ENCODE results near the gene MRFAP1L1. TPM values are rescaled to one million over a fixed set of nuclear protein-coding genes. Genes with fewer than 3 reads are reported as not detected.
"Not testable (repeated sequence)": the region's sequence is repeated elsewhere in the genome, so short reads cannot be mapped to it uniquely, and the experiment has no call there.

The MRFAP1L1 gene
- total RNA-seq (10 to 100 TPM; 12.4 to 26.6 (median 20.4) TPM), polyA plus RNA-seq (10 to 100 TPM; 23.5 to 39.8 TPM)

DNA sequence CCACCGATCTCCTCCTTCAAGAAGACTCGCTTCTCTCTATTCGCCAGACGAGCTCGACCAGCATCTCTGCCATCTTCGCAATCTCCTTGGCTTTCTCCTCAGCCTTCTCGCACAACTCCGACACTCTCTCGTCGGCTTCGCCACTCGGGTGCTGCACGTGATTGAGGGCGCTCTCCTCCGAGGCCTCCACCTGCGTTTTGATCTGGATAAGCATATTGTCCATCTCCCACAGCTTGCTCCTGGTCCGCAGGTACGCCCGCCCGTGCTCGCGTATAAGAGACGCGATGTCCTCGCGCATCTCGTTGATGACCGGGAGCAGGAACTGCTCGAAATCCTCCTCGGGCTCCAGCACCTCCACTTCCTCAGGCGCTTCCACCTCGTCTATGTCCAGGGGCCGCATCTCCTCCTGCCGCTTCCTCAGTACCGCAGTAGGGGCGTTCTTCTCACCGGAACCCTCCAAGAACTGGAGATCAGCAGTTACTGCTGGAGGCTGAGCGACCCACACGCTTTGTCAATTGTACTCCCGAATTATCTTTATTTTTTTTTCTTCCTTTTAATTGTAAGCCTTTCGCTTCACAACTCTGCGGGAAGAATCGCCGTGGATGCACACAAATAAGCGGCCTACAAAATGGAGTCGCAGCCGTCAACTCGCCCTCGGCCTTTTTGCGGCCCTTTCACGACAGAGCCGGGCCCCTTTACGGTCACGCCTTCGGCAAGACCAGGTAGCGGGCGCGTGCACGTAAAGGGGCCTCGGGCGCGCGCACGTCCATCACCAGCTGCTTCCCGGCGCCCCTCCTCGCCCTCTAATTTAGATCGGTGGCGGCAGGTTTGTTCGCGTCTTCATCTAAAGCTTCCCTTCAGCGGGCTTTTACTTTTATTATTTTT, at the start of gene MRFAP1L1:
TSS of gene MRFAP1L1 (minus strand) at position 636 of the 885 bp plus-strand sequence. CDS start at position 400, 236 bp downstream.
- TF ChIP-seq, protein P1, sequence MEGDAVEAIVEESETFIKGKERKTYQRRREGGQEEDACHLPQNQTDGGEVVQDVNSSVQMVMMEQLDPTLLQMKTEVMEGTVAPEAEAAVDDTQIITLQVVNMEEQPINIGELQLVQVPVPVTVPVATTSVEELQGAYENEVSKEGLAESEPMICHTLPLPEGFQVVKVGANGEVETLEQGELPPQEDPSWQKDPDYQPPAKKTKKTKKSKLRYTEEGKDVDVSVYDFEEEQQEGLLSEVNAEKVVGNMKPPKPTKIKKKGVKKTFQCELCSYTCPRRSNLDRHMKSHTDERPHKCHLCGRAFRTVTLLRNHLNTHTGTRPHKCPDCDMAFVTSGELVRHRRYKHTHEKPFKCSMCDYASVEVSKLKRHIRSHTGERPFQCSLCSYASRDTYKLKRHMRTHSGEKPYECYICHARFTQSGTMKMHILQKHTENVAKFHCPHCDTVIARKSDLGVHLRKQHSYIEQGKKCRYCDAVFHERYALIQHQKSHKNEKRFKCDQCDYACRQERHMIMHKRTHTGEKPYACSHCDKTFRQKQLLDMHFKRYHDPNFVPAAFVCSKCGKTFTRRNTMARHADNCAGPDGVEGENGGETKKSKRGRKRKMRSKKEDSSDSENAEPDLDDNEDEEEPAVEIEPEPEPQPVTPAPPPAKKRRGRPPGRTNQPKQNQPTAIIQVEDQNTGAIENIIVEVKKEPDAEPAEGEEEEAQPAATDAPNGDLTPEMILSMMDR (IDR thresholded peaks at IDR 0.05): no peak
- peak within 1 kb of the TSS; percentile 43 to 80 (median 70) for H3K27ac ChIP-seq

DNA sequence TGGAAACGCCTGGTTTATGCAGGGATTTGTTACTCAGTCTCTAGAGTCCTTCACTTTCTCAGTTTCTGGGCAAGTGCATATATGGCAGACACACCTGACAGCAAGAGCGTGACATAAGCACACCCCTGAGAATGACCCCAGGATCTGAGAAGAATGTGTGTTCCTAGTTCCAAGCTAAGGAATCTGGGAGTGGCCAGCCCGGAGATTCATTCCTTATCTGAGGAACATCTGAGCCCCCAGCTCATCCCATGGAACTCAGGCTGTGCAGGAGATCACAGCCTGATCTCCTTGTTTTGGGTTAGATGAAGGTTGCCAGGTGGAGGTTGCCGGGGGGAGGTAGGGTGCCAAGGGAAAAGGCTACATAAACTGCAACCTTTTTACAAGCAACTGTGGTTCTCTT, 49.1 kb upstream of the MRFAP1L1 start:
- intact Hi-C loops (cut with DNase I): no loop called here
- H3K4me1 ChIP-seq: no peaks in the 10 kb centered on the region
- H3K36me3 ChIP-seq: no peaks in the 10 kb centered on the region
- no peaks in the 10 kb centered on the region for H3K9me3 ChIP-seq
- no peak overlapping the region for H3K27ac ChIP-seq
- no peak overlapping the region for H3K4me3 ChIP-seq
- DNase-seq (no peak), FAIRE-seq (no peak), ATAC-seq (no peak)
- H3K27me3 ChIP-seq: no peaks in the 10 kb centered on the region
- 70 to 80% methylated on average over 4 of the region's 4 CpGs for WGBS, 2 donors
- TF ChIP-seq, protein P1 (IDR thresholded peaks at IDR 0.05): no peak

More for the DNA sequence above, at the start of gene MRFAP1L1:
- intact Hi-C loops (cut with DNase I): no loop called here
- peak; percentile 32 for FAIRE-seq
- peak within 1 kb of the TSS; percentile 76 to 82 (median 82) for H3K4me3 ChIP-seq
- H3K9me3 ChIP-seq: no peaks in the 10 kb centered on the region
- peaks cover 0 to 4% (median 0%) of the 10 kb centered on the region in 3 donors for H3K36me3 ChIP-seq
- ATAC-seq: peak; percentile 97 to 99 (median 98)
- peak; percentile 88 to 97 (median 96) for DNase-seq
- peaks cover 12 to 27% (median 23%) of the 10 kb centered on the region in 3 donors for H3K4me1 ChIP-seq
- WGBS, 2 donors: 0 to 1% methylated on average over 72 of the region's 72 CpGs
- H3K27me3 ChIP-seq: no peaks in the 10 kb centered on the region

DNA sequence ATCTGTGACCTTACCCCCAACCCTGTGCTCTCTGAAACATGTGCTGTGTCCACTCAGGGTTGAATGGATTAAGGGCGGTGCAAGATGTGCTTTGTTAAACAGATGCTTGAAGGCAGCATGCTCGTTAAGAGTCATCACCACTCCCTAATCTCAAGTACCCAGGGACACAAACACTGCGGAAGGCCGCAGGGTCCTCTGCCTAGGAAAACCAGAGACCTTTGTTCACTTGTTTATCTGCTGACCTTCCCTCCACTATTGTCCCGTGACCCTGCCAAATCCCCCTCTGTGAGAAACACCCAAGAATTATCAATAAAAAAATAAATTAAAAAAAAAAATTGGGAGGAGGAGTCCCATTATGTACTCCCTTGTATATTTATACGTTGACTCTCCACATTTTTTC, 46.7 kb upstream of the MRFAP1L1 start:
- WGBS, 2 donors: 50 to 75% methylated on average over 2 of the region's 6 CpGs
- DNase-seq; FAIRE-seq; H3K4me3 ChIP-seq; H3K36me3 ChIP-seq; intact Hi-C loops (cut with DNase I); H3K27me3 ChIP-seq; ATAC-seq; H3K4me1 ChIP-seq; H3K27ac ChIP-seq; H3K9me3 ChIP-seq: not testable (repeated sequence)

DNA sequence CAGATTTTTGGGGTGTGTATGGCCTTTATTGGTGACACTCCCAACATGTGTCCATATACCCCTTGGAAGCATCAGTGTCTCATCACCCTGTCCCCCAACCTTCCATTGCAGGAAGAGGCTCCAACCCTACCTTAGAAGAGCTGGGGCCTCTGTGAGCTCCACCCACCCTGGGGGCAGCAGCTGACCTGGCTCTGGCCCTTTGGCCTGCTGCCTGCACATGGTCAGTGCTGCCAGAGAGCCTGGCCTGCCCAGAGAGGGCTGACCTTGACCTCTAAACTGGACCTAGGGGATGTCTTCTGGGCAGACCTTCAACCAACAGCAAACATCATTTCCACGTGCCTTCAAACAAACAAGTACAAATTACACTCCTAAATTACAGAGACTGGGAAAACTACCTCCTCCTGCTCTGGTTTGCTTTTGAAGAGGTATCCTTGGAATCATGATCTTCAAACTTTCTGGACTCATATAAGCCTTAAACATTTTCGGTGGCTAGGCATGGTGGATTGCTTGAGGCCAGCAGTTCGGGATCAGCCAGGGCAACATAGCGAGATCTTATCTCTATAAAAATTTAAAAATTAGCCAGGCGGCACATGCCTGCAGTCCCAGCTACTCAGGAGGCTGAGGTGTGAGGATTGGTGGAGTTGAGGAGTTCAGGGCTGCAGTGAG, 45.6 kb upstream of the MRFAP1L1 start:
- TF ChIP-seq, protein P1 (IDR thresholded peaks at IDR 0.05): no peak
- ATAC-seq: no peak
- no peaks in the 10 kb centered on the region for H3K27me3 ChIP-seq
- no peaks in the 10 kb centered on the region for H3K4me1 ChIP-seq
- no peak for DNase-seq
- intact Hi-C loops (cut with DNase I): no loop called here
- FAIRE-seq: no peak
- H3K4me3 ChIP-seq: no peak overlapping the region
- 52 to 54% methylated on average over 5 of the region's 5 CpGs for WGBS, 2 donors
- no peak overlapping the region for H3K27ac ChIP-seq
- no peaks in the 10 kb centered on the region for H3K36me3 ChIP-seq
- no peaks in the 10 kb centered on the region for H3K9me3 ChIP-seq

DNA sequence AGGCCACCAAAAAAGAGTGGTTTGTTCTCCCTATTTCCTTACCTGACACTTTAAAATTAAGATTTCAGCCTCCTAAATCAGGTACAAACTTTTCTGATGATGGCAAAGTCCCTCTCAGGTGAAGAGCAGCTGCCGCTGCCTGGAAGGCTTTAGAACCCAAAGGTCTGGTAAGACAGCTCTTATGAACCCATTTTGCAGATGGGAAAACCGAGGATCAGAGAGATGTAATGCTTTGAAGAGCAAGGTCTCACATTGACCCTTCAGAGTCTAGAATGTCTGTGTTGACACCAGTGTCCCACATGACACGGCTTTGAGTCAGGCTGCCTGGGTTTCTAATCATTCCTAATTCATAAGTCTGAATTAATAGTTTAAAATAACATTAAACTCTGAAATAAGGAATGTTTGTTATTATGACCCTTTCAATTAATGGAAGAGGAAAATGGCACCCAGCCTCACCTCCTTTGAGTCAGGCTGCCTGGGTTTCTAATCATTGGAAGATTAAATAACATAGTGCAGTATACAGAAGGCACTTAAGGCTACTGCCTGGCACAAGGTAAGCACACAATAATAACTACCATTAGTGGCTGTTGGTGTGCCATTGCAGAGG, 44.9 kb upstream of the MRFAP1L1 start:
- H3K4me3 ChIP-seq: no peak overlapping the region
- no peaks in the 10 kb centered on the region for H3K27me3 ChIP-seq
- 87 to 94% methylated on average over 3 of the region's 3 CpGs for whole genome bisulfite sequencing, 2 donors
- H3K36me3 ChIP-seq: no peaks in the 10 kb centered on the region
- intact Hi-C loops (cut with DNase I): no loop called here
- TF ChIP-seq, protein P1 (IDR thresholded peaks at IDR 0.05): no peak
- FAIRE-seq: no peak
- H3K4me1 ChIP-seq: no peaks in the 10 kb centered on the region
- no peak overlapping the region for H3K27ac ChIP-seq
- DNase-seq: no peak
- no peaks in the 10 kb centered on the region for H3K9me3 ChIP-seq
- no peak for ATAC-seq
